SK-N-SH (cell line): ENCODE results near the gene ABCA3. TPM values are rescaled to one million over a fixed set of nuclear protein-coding genes. Genes with fewer than 3 reads are reported as not detected.

Experiments used
- CTCF ChIA-PET: fragments of 300-600, 350-600 bp; formaldehyde crosslinking; extraction: SDS; loops from one replicate; lab custom pipeline; 2021; lab: Yijun Ruan, JAX
- POLR2A ChIA-PET: fragments of 350-600 bp; sonication (Branson Sonifier 250); formaldehyde crosslinking; extraction: SDS; loops from one replicate; lab custom pipeline; 2020; ENCODE audit warnings: antibody characterized with exemption, inconsistent platforms; lab: Yijun Ruan, JAX
- DNase-seq: peaks from one replicate; pipeline ENCODE4 v3.0.0; 2012
- H2AFZ ChIP-seq: fragments of 200-600 bp; sonication (generic); 2 replicates; pipeline ENCODE4 v1.8.1; 2016; ENCODE audit warnings: antibody characterized with exemption, mild to moderate bottlenecking, low read depth
- H3F3A ChIP-seq: fragments of 200-600 bp; sonication (generic); replicated peaks from 2 replicates; pipeline ENCODE3; 2016; ENCODE audit warnings: antibody characterized with exemption, mild to moderate bottlenecking; ENCODE audit not compliant: insufficient read depth
- H3K27ac ChIP-seq, 2 experiments: fragments of 200-500 bp in 1 of 2; fragments of 200-600 bp in 1 of 2; sonication (Bioruptor generic) in 1 of 2; sonication (generic), shearing (Covaris generic) in 1 of 2; 2 replicates each; pipeline versions ENCODE4 v1.5.1 to v1.6.1; 2014 to 2016; ENCODE audit warnings: low read depth in 2 of 2, inconsistent platforms in 1 of 2, low read length in 1 of 2, mild to moderate bottlenecking in 1 of 2, mixed read lengths in 1 of 2
- H3K27me3 ChIP-seq: fragments of 200-600 bp; sonication (generic), shearing (Covaris generic); 2 replicates; pipeline ENCODE4 v1.6.1; 2016; ENCODE audit warnings: mixed run types; ENCODE audit not compliant: insufficient read depth
- H3K36me3 ChIP-seq, 2 experiments: fragments of 200-500 bp in 1 of 2; fragments of 200-600 bp in 1 of 2; sonication (Bioruptor generic) in 1 of 2; sonication (generic) in 1 of 2; replicated peaks in 1 of 2; 2 replicates each; pipeline versions ENCODE3 to v1.5.1; 2014 to 2016; ENCODE audit warnings: low read length in 1 of 2, mild to moderate bottlenecking in 1 of 2; ENCODE audit not compliant: insufficient read depth in 2 of 2, control insufficient read depth in 1 of 2
- H3K4me1 ChIP-seq, 2 experiments: fragments of 200-500 bp in 1 of 2; fragments of 200-600 bp in 1 of 2; sonication (Bioruptor generic) in 1 of 2; sonication (generic), shearing (Covaris generic) in 1 of 2; 2 replicates each; pipeline versions ENCODE4 v1.5.1 to v1.6.1; 2014 to 2016; ENCODE audit warnings: low read depth in 1 of 2, low read length in 1 of 2, mixed run types in 1 of 2; ENCODE audit not compliant: insufficient read depth in 2 of 2, control insufficient read depth in 1 of 2
- H3K4me2 ChIP-seq: fragments of 200-600 bp; sonication (generic), shearing (Covaris generic); 2 replicates; pipeline ENCODE4 v1.6.1; 2017; ENCODE audit warnings: mixed run types
- H3K4me3 ChIP-seq, 2 experiments: fragments of 200-500 bp in 1 of 2; fragments of 200-600 bp in 1 of 2; sonication (Bioruptor generic) in 1 of 2; sonication (generic), shearing (Covaris generic) in 1 of 2; 2 replicates each; pipeline versions ENCODE4 v1.5.1 to v1.8.1; 2014 to 2016; ENCODE audit warnings: low read depth in 2 of 2, inconsistent platforms in 1 of 2, low read length in 1 of 2, mild to moderate bottlenecking in 1 of 2, mixed read lengths in 1 of 2, moderate library complexity in 1 of 2
- H3K79me2 ChIP-seq: fragments of 200-600 bp; sonication (generic); 2 replicates; pipeline ENCODE4 v1.8.1; 2017; ENCODE audit warnings: mild to moderate bottlenecking; ENCODE audit not compliant: insufficient read depth
- H3K9ac ChIP-seq: fragments of 200-600 bp; sonication (generic); 2 replicates; pipeline ENCODE4 v1.6.1; 2017; ENCODE audit warnings: mixed run types
- H3K9me2 ChIP-seq: fragments of 200-600 bp; sonication (generic); 2 replicates; pipeline ENCODE4 v1.6.1; 2017; ENCODE audit warnings: mixed run types
- H3K9me3 ChIP-seq: fragments of 200-600 bp; sonication (generic); 2 replicates; pipeline ENCODE4 v1.6.1; 2017; ENCODE audit warnings: mixed run types, mild to moderate bottlenecking, moderate library complexity
- H4K20me1 ChIP-seq: fragments of 200-600 bp; sonication (generic); 2 replicates; pipeline ENCODE4 v1.6.1; 2017; ENCODE audit warnings: mild to moderate bottlenecking, mixed run types; ENCODE audit not compliant: insufficient read depth
- CHD2 ChIP-seq: fragments of 150-350 bp; IDR thresholded peaks from 2 replicates; pipeline ENCODE4 v1.6.1; 2018; ENCODE audit warnings: low read length; ENCODE audit not compliant: partially characterized antibody
- ELF1 ChIP-seq: IDR thresholded peaks from 2 replicates; pipeline ENCODE4 v1.4.0; 2012
- EZH2phosphoT487 ChIP-seq: fragments of 200-600 bp; sonication (generic); IDR thresholded peaks from 2 replicates; pipeline ENCODE4 v1.6.1; 2017; ENCODE audit warnings: low read depth, mixed run types, mild to moderate bottlenecking, antibody characterized with exemption, moderate library complexity, borderline replicate concordance
- FOXM1 ChIP-seq: IDR thresholded peaks from 2 replicates; pipeline ENCODE4 v1.4.0; 2012; ENCODE audit warnings: low read depth, mild to moderate bottlenecking
- GABPA ChIP-seq: IDR thresholded peaks from 2 replicates; pipeline ENCODE4 v1.4.0; 2012; ENCODE audit warnings: low read depth, mild to moderate bottlenecking
- MEF2A ChIP-seq: IDR thresholded peaks from 2 replicates; pipeline ENCODE4 v1.4.0; 2012; ENCODE audit warnings: low read depth, borderline replicate concordance
- NRF1 ChIP-seq: IDR thresholded peaks from 2 replicates; pipeline ENCODE4 v1.6.1; 2012; ENCODE audit warnings: low read depth, mild to moderate bottlenecking, low read length
- PBX3 ChIP-seq: IDR thresholded peaks from 2 replicates; pipeline ENCODE4; 2012
- RAD21 ChIP-seq: IDR thresholded peaks from 2 replicates; pipeline ENCODE4 v1.6.1; 2012; ENCODE audit warnings: mild to moderate bottlenecking, low read length
- RFX5 ChIP-seq: IDR thresholded peaks from 2 replicates; pipeline ENCODE4 v1.6.1; 2012; ENCODE audit warnings: mild to moderate bottlenecking, improper control_type of control experiment, low read length
- SMC3 ChIP-seq: IDR thresholded peaks from 2 replicates; pipeline ENCODE4 v1.6.1; 2012; ENCODE audit warnings: low read depth, low read length, improper control_type of control experiment
- TAF1 ChIP-seq: IDR thresholded peaks from 2 replicates; pipeline ENCODE4 v1.6.1; 2012; ENCODE audit warnings: low read depth, mild to moderate bottlenecking, low read length, moderate library complexity, borderline replicate concordance
- TCF12 ChIP-seq: IDR thresholded peaks from 2 replicates; pipeline ENCODE4 v1.4.0; 2012
- WGBS: methylation state at CpG from one replicate; pipeline ENCODE4 v1.1.6; 2017; ENCODE audit warnings: low lambda C conversion rate; 5-methylcytosine and 5-hydroxymethylcytosine counted together
- polyA plus RNA-seq, 3 experiments: library from polyadenylated mRNA; depleted of rRNA; stranded (reverse); fragments of >200 nt; gene quantifications; 2 replicates each; pipeline ENCODE4 v1.2.3, GENCODE V29; 2012
- TF ChIP-seq, protein P1 (sequence below): fragments of 150-350 bp; IDR thresholded peaks from 2 replicates; pipeline ENCODE4 v1.6.1; 2017; ENCODE audit warnings: antibody characterized with exemption, low read length, low read depth, borderline replicate concordance
- TF ChIP-seq, protein P2 (sequence below): IDR thresholded peaks from 2 replicates; pipeline ENCODE4 v1.4.0; 2012; ENCODE audit warnings: low read depth, borderline replicate concordance
- TF ChIP-seq, protein P3 (sequence below): fragments of 150-350 bp; IDR thresholded peaks from 2 replicates; pipeline ENCODE4 v1.6.1; 2016; ENCODE audit warnings: mild to moderate bottlenecking, low read depth, low read length
- TF ChIP-seq, protein P4 (sequence below): IDR thresholded peaks from 2 replicates; pipeline ENCODE4 v1.4.0; 2012; ENCODE audit warnings: low read depth

Gene ABCA3
- polyA plus RNA-seq, 1 of the 3 experiments (the other 2 are of a cell fraction), result 9.9 TPM

- ChIA-PET CTCF (interaction anchor here (1.5 kb wide), 1 partner anchor 10 kb away, joined by 4 read pairs; no protein-coding TSS in a partner anchor), POLR2A (no interaction called here)
- Histone ChIP-seq H3K9me3 (no peaks in the 10 kb centered on the region), H3K4me3 (no peak overlapping the region), H3K27ac (no peak overlapping the region), H3K4me1 (no peaks in the 10 kb centered on the region), H3K27me3 (no peaks in the 10 kb centered on the region), H3K9me2 (no peaks in the 10 kb centered on the region), H3F3A (no peaks in the 10 kb centered on the region), H4K20me1 (no peaks in the 10 kb centered on the region), H3K9ac (no peak overlapping the region), H2AFZ (no peak overlapping the region), H3K4me2 (no peak overlapping the region), H3K36me3 (peaks cover 0 to 3% of the 10 kb centered on the region in 2 experiments), H3K79me2 (no peaks in the 10 kb centered on the region)
- TF ChIP-seq EZH2phosphoT487, result no peak
- no peak for TF ChIP-seq CHD2
- no peak for TF ChIP-seq TAF1
- TF ChIP-seq, protein P1, sequence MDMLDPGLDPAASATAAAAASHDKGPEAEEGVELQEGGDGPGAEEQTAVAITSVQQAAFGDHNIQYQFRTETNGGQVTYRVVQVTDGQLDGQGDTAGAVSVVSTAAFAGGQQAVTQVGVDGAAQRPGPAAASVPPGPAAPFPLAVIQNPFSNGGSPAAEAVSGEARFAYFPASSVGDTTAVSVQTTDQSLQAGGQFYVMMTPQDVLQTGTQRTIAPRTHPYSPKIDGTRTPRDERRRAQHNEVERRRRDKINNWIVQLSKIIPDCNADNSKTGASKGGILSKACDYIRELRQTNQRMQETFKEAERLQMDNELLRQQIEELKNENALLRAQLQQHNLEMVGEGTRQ, result no peak
- no peak for TF ChIP-seq GABPA
- TF ChIP-seq FOXM1, result no peak
- TF ChIP-seq PBX3, result no peak
- no peak for TF ChIP-seq TCF12
- no peak for TF ChIP-seq RAD21
- TF ChIP-seq SMC3, result no peak
- TF ChIP-seq, protein P2, sequence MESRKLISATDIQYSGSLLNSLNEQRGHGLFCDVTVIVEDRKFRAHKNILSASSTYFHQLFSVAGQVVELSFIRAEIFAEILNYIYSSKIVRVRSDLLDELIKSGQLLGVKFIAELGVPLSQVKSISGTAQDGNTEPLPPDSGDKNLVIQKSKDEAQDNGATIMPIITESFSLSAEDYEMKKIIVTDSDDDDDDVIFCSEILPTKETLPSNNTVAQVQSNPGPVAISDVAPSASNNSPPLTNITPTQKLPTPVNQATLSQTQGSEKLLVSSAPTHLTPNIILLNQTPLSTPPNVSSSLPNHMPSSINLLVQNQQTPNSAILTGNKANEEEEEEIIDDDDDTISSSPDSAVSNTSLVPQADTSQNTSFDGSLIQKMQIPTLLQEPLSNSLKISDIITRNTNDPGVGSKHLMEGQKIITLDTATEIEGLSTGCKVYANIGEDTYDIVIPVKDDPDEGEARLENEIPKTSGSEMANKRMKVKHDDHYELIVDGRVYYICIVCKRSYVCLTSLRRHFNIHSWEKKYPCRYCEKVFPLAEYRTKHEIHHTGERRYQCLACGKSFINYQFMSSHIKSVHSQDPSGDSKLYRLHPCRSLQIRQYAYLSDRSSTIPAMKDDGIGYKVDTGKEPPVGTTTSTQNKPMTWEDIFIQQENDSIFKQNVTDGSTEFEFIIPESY, result no peak
- TF ChIP-seq ELF1, result no peak
- no peak for TF ChIP-seq NRF1
- TF ChIP-seq, protein P3, sequence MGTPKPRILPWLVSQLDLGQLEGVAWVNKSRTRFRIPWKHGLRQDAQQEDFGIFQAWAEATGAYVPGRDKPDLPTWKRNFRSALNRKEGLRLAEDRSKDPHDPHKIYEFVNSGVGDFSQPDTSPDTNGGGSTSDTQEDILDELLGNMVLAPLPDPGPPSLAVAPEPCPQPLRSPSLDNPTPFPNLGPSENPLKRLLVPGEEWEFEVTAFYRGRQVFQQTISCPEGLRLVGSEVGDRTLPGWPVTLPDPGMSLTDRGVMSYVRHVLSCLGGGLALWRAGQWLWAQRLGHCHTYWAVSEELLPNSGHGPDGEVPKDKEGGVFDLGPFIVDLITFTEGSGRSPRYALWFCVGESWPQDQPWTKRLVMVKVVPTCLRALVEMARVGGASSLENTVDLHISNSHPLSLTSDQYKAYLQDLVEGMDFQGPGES, result no peak
- TF ChIP-seq, protein P4, sequence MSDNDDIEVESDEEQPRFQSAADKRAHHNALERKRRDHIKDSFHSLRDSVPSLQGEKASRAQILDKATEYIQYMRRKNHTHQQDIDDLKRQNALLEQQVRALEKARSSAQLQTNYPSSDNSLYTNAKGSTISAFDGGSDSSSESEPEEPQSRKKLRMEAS, result no peak
- TF ChIP-seq MEF2A, result no peak
- TF ChIP-seq RFX5, result no peak
- 91% methylated on average over 5 of the region's 17 CpGs for WGBS
- DNase-seq, result no peak
Observed at GRCh38 chr16:2286550-2286949, 54.0 kb downstream of the ABCA3 start.
